Renal cortical epithelial cell (primary cell): ENCODE measurements around the gene CSMD2. TPM values are rescaled to one million over a fixed set of nuclear protein-coding genes. Genes with fewer than 3 reads are reported as not detected.
A peak's percentile ranks its signal among the peaks of the same experiment; 100 is the strongest.

ENCODE experiments used
- DNase-seq: peaks from one replicate; pipeline ENCODE4 v3.0.0-alpha.2; 2011; ENCODE audit warnings: low read depth
- total RNA-seq: library from RNA; depleted of rRNA; stranded (reverse); fragments of >200 nt; gene quantifications from 2 replicates; pipeline ENCODE4 v1.2.3, GENCODE V29; 2014

The CSMD2 gene
- total RNA-seq, 1 donor from 2014 or later: 0.55 TPM

DNA sequence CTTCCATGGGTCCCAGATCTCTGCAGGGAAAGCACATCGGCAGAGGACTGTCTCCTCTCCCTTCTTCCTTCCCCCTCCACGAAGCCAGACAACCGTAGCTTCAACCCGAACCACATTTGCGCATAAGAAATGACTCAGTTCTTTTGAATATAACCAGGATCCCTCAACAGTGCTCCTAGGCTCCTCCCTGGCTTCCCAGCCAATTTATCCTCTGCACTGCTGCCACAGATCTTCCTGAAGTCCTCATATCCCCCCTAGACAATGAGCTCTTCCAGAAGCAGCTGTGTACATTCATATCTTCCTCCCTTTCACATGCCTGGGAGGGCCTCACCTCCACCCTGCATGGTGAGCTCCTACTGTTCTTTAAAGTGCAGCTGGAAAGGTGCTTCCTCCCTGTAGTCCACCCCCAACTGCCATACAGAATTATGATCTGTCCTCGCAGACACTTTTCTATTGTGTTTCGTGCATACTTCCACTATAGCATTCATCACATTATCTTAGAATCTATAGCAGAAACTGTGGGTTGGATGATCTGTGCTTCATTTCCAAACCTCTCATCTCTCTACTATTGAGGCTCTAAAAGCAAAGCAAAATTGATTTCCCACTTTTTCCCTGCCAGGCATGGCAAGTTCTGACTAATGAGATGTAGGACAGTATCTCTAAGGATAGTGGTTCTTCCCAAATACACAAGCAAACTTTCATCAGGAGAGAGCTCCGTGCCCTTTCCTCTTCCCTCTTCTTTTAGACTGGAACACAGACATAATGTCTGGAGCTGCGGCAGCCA lies 480.4 kb downstream of the CSMD2 start:
- DNase-seq: no peak

DNA sequence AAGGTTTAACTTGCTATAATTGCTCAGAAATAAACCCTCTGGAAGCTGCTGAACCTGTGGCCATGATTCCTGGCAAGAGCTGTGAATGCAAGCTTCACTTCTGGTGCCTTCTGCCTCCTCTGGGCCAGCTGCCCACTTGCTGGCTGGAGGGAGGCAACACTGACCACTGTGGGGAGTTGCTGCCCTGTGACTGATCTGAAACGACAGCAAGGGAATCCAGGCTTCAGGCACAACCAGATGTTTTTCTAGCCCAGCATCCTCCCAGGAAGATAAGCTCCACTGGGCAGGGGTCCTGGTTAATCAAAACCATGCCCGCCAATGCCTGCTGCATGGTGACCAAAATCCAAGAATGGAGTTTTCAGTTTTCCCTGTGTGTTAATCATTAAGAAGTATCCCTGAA lies 481.1 kb downstream of the CSMD2 start:
- peak; percentile 3 for DNase-seq

DNA sequence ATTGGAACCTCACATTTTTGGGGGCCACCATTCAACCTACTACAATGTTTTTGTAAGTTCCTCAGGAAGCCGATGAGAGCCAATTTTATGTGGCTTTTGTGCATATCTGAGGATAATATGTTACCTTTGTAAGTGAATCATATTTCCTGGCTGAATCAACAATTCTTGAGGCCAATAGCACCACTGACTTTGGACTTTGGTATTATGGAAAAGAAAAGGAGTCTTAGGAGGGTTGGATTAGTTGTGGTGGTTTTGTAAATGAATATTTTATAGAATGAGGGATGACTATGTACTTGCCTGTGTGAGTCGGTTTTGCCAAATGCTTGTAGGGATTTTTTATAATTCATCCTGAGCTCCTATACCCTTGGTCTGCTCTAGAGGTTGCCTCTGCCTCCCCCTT lies 482.7 kb downstream of the CSMD2 start:
- DNase-seq: no peak

DNA sequence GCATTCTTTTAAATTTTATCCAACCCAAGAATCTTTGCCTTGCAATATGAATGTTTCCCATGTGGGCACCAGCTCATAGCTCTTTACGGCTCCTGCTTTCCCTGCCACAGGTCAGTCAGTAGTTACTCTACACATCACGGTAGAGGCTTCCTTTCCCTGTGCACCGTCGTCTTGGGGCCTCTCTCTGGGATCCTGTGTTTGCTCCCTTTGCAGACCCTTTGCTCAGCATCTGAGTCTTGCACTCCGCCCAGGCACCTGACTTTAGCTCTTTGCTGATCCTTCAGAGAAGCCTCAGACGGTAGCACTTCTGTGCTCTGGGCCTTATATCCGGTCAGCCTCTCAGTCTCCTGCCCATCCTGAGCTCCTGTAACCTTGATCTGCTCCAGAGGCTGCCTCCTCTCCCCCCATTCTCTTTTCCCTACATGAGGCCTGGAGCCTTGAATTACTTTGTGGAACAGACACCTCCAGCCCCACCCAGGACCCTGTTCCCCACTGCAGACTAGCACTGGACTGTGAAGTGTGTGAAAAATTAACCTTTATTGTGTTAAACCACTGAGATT lies 484.7 kb downstream of the CSMD2 start:
- no peak for DNase-seq

DNA sequence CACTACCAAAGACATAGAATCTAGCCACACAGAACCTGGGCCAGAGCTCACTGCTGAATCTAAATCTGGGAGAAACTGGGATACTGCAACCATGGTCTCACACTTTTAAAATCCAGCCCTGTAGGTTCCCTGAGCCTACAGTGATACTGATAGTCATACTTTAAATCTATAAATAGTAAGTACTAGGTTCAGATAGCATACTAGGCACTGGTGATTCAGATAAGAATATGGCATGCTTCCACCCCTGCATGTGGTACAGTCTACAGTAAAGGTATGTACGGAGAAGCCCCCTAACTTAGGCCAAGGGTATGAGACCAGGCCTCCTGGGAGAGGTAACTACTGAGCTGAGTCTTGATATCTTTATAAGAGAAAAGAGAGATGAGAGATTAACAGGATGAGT lies 494.5 kb downstream of the CSMD2 start:
- DNase-seq: no peak

DNA sequence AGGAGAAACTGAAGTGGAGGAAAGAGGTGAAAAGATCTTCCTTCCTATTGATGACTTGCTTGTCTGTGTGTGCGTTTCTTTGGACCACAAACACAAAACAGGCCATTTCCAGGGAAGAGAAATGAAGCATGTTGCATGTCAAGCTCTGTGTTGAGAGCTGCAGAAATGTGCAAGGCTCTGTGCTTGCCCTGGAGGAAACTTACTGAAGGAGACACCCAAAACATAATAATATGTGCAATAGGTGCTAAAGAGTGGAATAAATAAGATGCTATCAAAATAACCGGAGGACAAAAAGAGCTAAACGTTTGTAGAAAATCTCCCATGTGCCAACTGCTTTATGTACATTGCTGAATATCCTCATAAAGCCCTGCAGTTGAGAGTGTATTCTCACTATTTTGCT lies 496.3 kb downstream of the CSMD2 start:
- DNase-seq: no peak

DNA sequence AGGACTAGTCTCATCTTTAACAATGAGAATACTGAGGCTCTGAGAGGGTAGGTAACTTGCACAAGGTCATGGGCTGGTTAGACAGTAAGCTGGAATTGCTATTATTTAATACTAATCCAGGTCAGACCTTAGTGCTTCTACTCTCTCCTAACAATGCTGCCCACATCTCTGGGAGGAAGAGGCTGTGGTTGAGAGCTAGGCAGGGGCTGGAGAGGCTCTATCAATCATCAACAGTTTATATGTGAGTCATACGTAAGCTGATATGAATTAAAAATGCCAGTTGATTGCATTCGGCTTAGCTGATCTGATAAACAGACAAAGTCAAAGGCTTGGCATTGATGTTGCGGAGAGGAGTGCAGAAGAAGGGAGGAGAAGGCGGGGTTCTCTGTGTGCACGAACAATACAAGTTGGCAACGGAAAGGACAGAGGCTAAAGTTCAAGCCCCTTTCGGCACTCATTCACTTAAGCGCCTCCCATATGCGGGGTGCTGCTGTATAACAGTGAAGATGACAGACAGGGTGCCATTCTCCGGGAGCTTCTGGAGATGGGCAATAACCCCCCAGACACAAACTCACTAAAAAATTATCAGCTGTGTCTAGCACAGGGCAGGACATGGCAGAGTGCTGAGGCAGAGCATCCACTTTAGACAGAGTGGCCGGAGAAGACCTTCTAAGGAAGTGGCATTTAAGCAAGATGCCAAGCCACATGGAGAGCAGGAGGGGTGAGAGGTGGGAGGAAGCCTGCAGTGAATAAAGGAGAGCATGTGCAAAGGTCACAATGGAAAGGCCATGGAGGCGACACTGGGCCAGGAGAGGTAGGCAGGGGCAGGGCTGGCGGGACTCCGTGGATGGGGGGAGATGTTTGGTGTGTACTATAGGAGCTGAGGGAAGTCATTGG lies 497.4 kb downstream of the CSMD2 start:
- peak; percentile 5 for DNase-seq

DNA sequence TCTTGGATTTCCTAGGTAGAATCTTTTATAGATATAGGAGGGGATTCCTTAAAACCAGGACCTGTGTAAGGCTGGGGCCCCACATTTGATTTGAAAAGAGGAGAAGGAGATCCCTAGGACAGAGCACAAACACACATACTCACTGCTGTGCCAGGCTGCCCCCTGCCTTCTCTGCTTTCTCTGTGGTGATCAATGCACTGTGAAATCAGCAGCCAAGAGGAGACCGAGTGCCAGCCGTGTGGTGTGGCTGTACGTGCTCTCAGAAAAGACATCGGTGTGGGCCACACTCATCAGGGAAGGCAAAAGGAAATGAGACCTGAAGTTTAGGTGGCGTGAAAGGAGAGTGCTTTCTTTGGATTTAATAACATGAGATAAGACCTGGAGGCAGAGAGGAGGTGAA lies 498.4 kb downstream of the CSMD2 start:
- DNase-seq: no peak

DNA sequence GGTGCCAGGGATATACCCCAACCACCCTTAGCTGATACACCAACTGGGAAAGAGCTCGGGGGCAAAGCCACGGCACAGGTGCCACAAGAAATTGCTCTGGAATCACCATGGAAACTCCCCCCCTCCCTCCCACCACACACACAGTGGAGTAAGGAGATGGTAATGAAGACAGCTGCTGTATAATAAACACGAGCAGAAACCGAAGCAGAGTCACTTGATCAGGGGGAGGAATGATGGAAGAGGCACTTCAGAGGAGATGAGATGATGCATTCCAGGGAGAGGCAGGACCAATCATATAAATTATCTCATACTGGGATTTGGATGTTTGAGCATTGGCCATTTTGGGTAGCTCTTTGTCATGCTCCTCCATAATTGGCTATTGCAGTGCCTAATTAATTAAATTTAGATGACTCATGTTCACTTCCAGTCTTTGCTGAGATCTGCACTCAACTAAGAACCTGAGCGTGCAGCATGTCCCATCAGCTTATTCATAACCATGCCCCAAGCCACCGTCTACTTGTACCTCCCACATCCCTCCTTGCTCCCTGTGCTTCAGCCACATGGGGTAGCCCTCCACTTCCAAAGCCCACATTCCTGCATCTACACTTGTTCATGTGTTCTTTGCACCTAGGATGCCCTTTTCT lies 503.1 kb downstream of the CSMD2 start:
- no peak for DNase-seq

DNA sequence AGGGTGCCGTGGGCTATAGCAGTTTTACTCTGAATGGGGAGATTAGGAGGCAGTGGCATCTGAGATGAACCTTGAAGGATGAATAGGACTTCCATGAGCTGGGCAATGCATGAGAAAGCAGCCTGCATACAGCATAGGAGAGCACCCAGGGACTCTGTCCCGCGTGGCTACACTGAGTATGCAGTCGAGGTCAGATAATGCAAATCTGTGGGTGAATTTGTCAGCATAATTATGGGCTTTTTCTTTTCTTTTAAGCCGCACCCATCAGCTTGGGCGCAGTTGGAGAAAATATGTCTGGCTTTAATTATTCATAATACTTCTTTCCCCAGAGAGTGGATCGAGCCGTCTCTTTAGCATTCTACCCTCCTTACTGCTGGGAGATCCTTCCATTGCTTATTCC lies 504.1 kb downstream of the CSMD2 start:
- DNase-seq: no peak

DNA sequence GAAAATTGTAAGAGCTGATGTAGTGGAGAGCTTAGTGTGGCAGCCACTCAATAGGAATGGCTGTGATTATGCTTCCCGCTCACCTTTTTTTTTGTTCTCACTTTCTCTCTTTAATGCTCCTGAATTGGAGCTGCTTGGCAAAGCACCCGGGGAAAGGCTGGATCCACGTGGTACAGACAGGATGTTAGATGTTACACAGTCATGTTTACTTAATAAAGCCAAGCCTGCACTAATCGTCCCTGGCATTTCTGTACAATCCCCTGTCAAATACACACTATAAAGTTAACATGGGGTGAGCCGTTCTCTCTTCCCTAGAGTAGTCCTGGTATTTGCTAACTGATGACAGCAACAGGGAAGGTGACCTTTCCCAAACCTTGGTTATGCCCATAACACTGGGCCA lies 504.8 kb downstream of the CSMD2 start:
- DNase-seq: no peak

DNA sequence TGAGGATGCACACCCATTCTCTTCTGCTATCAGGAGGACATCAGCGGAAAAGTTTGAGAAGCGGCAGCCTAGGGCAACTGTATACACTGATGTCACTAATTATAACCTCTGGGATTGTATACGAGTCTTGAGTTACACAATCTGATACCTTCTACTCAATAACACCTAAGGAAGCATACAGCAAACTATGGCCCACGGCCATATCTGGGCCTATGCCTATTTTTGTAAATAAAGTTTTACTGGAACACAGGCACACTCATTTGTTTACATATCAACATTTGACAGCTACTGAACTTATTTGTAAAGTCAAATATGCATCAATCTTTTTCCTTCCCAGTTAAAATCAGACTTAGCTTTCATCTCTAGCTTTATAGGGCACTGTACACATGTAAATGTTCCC lies 505.4 kb downstream of the CSMD2 start:
- no peak for DNase-seq

DNA sequence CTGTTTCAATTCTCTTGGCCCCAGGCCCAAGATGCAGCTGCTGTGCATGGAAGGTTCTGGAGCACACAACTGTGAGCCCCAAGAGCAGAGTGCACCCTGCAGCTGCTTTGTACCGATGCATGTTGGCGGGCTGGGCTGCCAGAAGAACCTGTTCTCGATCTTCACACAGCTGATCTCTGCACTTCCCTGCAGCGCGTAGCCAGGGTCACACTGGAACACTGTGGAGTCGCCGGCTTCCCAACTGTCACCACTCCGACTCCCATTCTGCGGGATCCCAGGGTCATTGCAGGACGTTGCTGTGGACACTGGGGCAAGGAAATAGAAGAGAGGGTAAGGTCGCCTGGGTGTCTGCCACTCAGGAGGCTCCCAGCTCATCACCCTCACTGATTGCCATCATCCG lies 507.2 kb downstream of the CSMD2 start:
- no peak for DNase-seq

DNA sequence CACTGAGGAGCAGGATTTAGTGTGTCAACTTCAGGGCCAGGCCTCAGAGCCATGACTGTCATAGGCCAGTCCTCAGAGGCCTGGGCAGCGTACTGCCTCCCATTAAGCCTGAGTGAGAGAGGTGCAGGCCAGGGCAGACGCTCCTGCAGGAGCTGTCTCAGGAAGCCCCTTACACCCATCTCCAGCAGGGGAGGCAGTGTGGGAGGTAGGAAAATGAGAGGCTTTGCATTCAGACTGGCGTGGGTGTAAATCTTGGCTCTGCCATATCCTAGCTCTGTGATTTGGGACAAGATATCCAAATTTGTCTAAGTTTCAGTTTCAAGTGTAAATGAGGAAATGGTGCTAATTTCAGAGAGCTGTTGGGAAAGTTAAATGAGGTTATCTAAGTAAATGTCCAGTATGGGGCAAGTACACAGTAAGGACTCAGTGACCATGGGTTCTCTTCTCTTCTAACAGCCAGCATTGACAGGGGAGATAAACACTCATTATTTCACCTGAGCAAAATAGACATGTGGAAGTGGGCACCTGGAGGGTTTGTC lies 508.5 kb downstream of the CSMD2 start:
- no peak for DNase-seq

DNA sequence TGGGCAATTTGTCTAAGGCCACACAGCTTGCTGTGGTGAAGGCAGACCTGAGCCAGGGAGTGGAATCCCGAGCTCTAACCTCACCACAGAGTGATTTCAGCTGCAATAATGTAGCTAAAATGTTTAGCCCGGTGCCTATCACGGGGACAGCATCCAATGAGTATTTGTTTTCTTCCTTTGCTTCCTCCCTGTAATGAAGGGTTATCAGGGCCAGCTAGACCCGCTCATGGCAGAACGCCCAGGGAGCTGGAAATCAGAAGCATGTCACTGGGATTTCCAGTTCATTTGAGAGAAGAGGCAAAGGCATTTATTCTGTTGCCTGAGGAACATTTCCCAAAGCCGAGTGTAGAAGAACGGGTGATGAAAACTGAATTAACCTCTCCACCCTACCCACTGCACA lies 509.5 kb downstream of the CSMD2 start:
- DNase-seq: no peak

DNA sequence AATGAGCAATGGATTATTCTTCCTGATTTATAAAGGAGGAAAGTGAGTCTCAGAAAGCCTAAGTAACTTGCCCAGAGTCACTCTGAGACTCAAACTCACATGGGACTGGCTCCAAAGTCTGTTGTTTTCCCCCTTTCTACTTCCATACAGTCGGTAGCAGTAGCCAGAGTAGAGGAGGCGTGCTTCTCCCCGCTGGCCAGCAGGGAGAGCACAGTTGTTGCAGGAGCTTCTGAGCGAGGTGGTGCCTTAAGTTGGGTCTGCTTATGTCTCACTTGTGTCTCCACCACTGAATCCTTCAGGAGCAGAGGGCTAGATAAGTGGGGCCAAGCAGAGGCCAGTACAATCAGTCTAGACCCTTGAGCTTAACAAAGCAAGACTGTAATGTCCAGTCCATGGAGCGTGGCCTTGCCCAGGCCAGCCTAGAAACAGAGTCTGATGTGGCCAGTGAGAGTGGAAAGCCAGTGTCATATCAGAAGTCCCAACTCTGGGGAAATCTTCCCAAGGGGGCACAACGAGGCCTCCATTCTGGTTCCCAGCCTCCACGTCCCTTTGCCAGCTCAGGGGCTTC lies 510.7 kb downstream of the CSMD2 start:
- no peak for DNase-seq

DNA sequence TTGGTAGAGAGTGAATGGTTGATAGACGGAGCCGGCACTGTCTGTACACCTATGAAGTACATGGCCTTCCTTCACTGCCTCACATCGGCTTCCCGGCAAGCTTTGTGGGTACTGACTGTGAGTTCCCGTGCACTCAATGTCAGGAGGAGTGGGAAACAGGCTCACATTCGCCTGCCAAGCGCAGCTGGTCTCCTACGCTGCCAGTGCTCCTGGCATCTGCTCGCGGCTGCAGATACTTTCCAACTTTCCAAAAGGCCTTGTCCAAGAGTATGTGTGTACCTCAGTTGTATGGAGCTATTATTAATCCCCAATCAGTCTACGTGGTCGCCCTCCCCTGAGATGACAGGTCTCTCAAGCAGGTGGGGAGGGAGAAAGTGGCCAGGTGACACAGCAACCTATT lies 511.8 kb downstream of the CSMD2 start:
- no peak for DNase-seq

DNA sequence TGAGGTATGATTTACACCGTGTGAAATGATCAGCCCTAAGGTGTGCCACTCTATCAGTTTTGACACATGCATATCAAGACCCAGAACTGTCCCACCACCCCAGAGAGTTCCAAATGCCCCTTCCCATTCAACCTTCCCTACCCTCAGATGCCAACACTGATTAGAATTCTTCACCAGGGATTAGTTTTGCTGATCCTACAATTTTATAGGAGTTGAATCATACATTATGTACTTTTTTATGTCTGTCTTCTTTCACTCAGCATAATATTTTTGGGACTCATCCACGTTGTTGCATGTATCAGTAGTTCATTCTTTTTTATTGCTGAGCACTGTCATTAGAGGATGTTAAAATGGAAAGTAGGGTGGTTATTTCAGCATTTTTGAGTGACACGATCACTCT lies 514.3 kb downstream of the CSMD2 start:
- DNase-seq: no peak

DNA sequence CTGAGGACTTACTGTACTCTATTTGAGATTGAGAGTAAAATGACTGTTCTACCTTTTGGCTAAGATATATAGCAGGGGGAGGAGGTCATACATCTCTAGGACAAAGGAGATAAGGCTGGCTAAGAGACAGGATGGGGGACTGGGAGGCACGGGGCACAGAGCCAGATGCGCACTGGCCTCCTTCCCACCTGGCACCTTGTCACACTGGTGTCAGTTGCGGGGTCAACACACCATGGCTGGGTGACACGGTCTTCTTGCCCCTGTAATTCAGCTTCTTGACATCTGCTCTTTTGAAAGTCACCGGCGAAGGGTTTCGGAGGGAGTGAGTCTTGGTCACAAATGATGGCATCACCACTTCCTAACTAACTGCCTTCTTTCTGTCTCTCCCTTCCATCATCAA lies 515.3 kb downstream of the CSMD2 start:
- DNase-seq: no peak

DNA sequence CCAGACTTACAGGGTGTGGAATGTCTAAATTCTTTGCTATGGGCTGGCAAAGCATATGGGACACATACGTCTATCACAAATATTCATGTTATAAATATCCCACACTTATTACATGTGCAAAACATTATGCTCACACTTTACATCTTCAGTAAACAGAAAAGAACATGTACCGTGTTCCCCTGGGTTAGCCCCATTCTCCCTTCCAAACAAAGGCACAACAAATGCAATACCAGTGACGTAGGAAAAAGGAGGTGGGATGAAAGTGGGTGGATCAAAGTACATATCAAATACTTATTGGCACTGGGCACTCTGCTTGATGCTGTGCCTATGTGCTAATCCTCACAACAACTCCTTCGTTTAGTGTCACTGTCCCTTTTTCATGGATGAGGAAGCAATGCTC lies 521.8 kb downstream of the CSMD2 start:
- DNase-seq: no peak

DNA sequence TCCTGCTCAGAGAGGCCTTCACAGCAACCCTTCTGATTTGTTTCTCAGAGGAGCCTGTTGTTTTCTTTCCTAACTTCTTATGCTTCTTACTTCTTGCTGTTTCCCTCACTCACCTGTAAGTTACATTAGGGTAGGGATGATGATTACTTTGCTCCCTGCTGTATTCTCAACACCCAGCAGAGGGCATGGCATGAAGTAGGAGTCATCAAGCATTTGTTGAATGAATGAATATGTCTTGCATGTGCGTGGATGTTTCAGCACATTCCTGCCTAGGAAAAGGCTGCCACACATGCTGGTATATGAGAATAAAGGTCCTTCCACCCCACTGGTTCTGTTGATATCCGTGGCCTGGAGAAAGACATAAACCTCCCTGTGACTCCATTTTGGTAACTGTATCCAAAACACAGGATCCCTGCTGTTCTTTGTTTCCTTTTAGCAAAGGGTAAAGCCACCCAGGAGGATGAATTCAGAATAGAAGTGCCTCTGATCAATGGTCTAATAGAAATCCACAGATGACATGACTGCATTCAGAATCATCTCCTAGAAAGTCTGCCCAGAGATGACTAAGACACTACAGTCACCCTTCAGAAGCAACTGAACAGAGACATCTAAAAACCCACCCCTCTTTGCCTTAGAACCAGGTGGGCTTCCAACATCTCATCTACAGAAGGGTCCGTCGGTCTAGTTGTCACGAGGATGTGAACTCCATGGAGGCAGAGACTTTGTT lies 523.8 kb downstream of the CSMD2 start:
- peak; percentile 17 for DNase-seq
